ENCODE data around the gene IFNL3.

The IFNL3 gene

DNA sequence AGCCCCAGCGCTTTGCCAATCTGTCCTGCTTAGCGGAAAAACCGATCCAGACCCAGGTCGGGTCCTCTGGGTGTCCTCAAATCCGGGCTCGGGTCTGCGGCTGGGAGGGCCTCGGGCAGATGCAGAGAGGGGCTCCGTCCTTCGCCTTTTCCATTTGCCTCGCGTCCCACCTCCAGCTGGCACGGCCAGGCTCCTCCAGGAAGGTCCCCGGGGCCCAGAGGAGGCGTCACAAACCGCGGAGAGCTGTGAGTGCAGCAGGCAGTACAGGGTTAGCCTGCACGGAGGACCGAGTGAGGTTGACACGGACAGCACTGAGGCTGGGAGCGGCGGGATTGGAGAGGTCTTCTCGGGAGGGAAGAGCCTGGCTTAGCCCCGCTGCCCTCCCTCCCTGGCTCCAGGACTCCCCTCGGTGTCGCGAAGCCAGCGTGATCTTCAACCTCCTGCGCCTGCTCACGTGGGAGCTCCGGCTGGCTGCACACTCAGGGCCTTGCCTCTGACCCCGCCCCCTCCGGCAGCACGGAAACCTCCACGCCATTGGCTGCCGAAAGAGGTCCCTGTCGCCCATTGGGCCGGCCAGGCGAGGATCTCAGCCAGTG, 20.6 kb upstream of the IFNL3 start:
- Histone ChIP-seq H3K27ac (ENCODE audit: low read depth, low read length) (no peak overlapping the region), H4K20me1 (ENCODE audit: control insufficient read depth, insufficient read depth, low read depth, low read length) (no peaks in the 10 kb centered on the region), H3K9me3 (ENCODE audit: control insufficient read depth, insufficient read depth, low read length) (no peaks in the 10 kb centered on the region), H3F3A (ENCODE audit: control insufficient read depth, insufficient read depth) (no peaks in the 10 kb centered on the region), H3K4me2 (ENCODE audit: low read length) (no peak overlapping the region), H3K79me2 (ENCODE audit: control insufficient read depth, low read length) (no peaks in the 10 kb centered on the region), H3K27me3 (ENCODE audit: control insufficient read depth, low read length) (no peaks in the 10 kb centered on the region), H3K4me3 (ENCODE audit: low read length) (no peak overlapping the region), H3K9me2 (replicated peaks; ENCODE audit: control insufficient read depth, low read length) (no peaks in the 10 kb centered on the region), H3K36me3 (ENCODE audit: control insufficient read depth, low read length) (no peaks in the 10 kb centered on the region), H3K4me1 (ENCODE audit: control insufficient read depth, low read length) (no peaks in the 10 kb centered on the region)
- TF ChIP-seq EZH2phosphoT487 (IDR thresholded peaks at IDR 0.05; ENCODE audit: borderline replicate concordance, low read length) (no peak), CTCF (IDR thresholded peaks at IDR 0.05; ENCODE audit: low read depth, low read length, poor library complexity, severe bottlenecking) (no peak)

DNA sequence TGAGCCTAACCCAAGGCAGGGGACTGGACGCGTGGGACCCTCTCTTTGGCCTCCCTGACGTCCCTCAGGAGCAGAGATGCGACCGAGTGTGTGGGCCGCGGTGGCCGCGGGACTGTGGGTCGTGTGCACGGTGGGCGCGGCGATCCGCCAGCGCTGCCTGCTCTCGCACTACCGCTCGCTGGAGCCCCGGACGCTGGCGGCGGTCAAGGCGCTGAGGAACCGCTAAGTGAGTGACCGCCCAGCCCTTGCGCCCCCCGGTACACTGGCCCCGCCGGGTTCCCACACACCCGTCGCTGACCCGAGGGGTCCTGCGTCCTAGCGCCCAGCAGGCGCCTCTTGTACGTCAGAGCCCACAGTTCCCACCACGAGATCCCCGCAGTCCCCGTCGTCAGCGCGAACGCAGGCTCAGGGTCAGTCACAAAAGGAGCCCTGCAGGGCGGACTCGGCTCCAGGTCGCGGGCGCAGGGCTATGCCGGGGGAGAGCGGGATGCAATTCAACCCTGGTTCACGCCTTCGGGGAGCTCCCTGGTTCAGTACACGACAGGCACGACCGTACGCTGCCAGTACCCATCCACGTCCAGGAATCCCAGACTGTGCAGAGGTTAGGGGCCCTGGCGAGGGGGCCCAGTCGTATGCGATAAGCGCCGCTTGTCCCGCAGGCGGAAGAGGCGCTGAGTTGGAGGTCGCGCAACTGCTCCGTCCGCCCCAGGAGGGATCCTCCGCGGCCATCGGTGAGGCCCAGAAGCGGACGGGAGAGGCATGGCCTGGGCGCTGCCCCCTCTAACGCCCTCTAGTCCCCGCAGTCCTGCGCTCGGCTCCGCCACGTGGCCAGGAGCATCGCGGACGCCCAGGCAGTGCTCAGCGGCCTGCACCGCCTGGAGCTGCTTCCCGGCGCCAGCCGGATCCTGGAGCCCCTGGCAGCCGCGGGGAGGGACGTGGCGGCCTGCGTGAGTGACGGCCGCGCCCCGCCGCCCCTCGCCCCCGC, 19.8 kb upstream of the IFNL3 start:
- Histone ChIP-seq H3K4me3 (ENCODE audit: low read length) (no peak overlapping the region), H3K9me3 (ENCODE audit: control insufficient read depth, insufficient read depth, low read length) (no peaks in the 10 kb centered on the region), H3K27ac (ENCODE audit: low read depth, low read length) (no peak overlapping the region), H3K9me2 (replicated peaks; ENCODE audit: control insufficient read depth, low read length) (no peaks in the 10 kb centered on the region), H3K27me3 (ENCODE audit: control insufficient read depth, low read length) (no peaks in the 10 kb centered on the region), H3K4me1 (ENCODE audit: control insufficient read depth, low read length) (no peaks in the 10 kb centered on the region), H3K4me2 (ENCODE audit: low read length) (no peak overlapping the region), H3K36me3 (ENCODE audit: control insufficient read depth, low read length) (no peaks in the 10 kb centered on the region), H3K79me2 (ENCODE audit: control insufficient read depth, low read length) (no peaks in the 10 kb centered on the region), H4K20me1 (ENCODE audit: control insufficient read depth, insufficient read depth, low read depth, low read length) (no peaks in the 10 kb centered on the region), H3F3A (ENCODE audit: control insufficient read depth, insufficient read depth) (no peaks in the 10 kb centered on the region)
- no peak for TF ChIP-seq EZH2phosphoT487 (IDR thresholded peaks at IDR 0.05; ENCODE audit: borderline replicate concordance, low read length)
- TF ChIP-seq CTCF (IDR thresholded peaks at IDR 0.05; ENCODE audit: low read depth, low read length, poor library complexity, severe bottlenecking) = no peak

- no peak overlapping the region for H3K4me3 ChIP-seq (ENCODE audit: low read length)
- no peaks in the 10 kb centered on the region for H3K36me3 ChIP-seq (ENCODE audit: control insufficient read depth, low read length)
- no peak overlapping the region for H3K4me2 ChIP-seq (ENCODE audit: low read length)
- no peaks in the 10 kb centered on the region for H3K9me2 ChIP-seq (replicated peaks; ENCODE audit: control insufficient read depth, low read length)
- H3K9me3 ChIP-seq (ENCODE audit: control insufficient read depth, insufficient read depth, low read length) = no peaks in the 10 kb centered on the region
- TF ChIP-seq EZH2phosphoT487 (IDR thresholded peaks at IDR 0.05; ENCODE audit: borderline replicate concordance, low read length) (no peak), CTCF (IDR thresholded peaks at IDR 0.05; ENCODE audit: low read depth, low read length, poor library complexity, severe bottlenecking) (no peak)
- H4K20me1 ChIP-seq (ENCODE audit: control insufficient read depth, insufficient read depth, low read depth, low read length) = no peaks in the 10 kb centered on the region
- no peaks in the 10 kb centered on the region for H3F3A ChIP-seq (ENCODE audit: control insufficient read depth, insufficient read depth)
- H3K4me1 ChIP-seq (ENCODE audit: control insufficient read depth, low read length) = no peaks in the 10 kb centered on the region
- H3K27ac ChIP-seq (ENCODE audit: low read depth, low read length) = no peak overlapping the region
- H3K79me2 ChIP-seq (ENCODE audit: control insufficient read depth, low read length) = no peaks in the 10 kb centered on the region
- H3K27me3 ChIP-seq (ENCODE audit: control insufficient read depth, low read length) = no peaks in the 10 kb centered on the region
Measured at GRCh38 chr19:39263912-39264305, 19.1 kb upstream of the IFNL3 start.

All from DOHH2 (cell line).